GM18870 (cell line): ENCODE results near the gene STK32B.

Source experiments
- ATAC-seq: cut with Tn5 transposase; IDR thresholded peaks from one replicate; pipeline ENCODE4 v1.9.1; 2021; ENCODE audit warnings: moderate library complexity; ENCODE audit not compliant: unreplicated experiment

The STK32B gene

DNA sequence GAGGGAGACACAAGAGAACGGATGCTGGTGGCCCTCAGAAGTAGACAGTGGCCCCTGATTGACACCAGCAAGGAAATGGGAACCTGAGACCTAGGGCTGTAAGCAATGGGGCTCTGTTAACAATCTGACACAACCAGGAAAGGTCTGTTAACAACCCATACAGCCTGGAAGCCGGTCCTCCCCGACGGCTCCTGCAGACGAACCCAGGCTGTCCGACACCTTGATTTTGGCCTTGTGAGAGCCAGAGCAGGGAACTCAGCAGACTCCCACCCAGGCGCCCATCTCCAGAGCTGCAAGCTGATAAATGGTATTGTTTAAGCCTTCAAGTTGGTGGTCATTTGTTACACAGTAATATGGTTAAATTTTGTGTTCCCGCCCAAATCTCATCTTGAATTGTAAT is 21.8 kb upstream of the STK32B start:
- no peak for ATAC-seq

DNA sequence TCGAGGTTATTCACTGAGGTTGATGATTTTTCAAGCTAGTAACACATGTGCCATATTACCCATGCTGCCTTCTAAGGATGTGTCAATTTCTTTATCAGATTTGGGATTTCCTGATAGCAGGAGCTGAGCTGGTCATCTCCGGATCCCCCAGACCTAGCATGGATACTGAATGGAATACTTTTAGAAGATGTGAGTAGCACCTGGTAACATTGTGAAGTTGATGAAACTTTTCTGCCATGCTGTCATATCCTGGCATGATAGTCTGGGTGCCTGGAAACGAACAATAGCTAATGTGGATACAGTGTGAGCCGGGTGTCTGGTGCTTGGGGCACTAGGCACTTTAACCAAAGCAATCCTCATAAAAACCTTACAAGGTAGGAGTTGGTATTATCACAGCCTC is 21.1 kb upstream of the STK32B start:
- ATAC-seq: no peak

DNA sequence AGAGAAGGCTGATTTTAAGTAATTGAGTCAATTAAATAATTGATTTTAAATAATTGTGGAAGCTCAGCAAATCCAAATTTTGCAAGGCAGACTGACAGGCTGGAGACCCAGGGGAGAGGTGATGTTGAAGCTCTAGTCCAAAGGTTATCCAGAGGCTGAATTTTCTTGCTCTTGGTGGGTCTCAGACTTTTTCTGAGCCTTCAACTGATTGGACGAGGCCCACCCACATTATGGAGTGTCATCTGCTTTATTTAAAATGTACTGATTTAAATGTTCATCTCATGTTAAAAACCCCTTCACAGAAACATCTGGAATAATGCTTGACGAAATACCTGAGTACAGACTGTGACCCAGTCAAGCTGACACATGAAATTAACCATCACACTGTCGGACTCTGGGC is 20.4 kb upstream of the STK32B start:
- no peak for ATAC-seq

DNA sequence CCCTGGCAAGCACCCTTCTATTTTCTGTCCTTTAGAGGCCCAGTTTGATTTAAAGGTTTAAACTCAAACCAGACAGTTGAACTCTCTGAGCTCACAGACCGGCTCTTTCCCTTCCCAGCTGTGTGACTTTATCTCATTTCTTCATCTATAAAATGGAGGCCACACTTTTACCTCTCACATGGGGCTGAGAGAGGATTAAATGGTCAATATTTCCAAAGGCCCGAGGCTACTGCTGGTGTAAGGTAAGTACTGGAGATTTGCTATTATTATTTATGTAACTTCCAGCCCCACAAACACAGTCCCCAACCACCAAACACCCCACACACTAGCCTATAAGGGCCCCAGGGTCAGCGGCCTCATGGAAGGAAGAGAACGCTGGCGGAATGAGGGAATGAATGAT is 18.5 kb upstream of the STK32B start:
- no peak for ATAC-seq

DNA sequence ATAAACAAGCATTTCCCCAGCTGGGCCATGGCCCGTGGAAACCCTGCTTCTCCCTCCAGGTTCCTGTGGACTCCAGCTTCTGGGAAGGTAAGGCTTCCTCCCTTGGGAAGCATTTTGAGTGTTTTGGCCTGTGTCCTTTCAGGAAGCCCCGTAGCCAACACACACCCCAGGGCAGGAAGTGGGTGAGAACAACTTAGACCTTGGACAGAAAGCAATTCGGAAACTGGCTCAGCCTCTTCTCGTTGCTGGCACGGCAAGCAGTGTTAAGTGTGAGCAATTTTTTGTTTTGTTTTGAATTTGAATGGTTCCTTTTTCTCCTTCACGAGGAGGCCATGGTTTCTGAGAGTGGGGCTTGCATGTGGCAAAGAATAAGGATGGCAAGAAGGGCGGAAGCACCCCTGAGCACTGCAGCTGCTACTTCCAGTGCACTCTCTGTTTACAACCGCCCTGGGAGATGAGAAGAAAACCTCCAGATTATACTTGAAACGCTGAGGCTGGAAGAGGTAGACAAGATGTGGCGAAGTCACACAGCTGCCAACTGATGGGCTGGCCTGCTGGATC is 17.9 kb upstream of the STK32B start:
- ATAC-seq: no peak

DNA sequence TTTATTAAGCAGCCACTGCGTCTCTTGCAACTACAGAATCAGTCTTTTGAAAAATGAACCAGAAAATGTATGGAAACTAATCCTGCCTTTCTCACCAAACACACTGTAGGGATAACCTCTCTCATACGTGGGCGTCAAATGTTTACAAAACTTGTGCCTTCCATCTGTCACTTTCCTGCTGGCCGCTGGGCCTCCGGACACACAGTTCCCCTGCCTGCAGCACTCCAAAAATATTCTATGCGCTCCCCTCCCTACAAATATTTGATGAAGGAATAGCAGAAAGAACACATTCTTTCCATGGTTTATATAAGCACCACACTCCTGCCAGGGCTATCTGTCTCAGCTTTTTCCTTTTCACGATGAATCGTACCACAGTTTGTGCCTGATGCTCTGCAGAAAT is 17.1 kb upstream of the STK32B start:
- no peak for ATAC-seq

DNA sequence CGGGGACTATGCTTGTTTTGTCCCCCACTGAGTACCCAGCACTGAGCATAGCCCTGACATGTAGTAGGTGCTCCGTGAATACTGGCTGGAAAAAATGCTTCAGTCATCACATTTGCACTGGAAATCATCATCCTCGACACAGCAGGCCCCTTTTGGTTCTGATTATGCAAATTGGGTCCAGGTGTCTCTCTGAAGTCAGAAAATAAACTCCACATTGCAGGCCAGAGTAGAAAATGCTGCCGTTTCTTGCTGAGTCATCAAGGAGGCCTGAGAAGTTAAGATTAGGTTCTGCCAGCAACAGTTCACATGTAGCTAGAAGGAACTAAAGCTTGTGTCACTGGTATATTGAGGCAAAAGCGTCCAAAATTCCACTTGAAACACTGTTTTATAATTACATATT is 15.0 kb upstream of the STK32B start:
- ATAC-seq: no peak

DNA sequence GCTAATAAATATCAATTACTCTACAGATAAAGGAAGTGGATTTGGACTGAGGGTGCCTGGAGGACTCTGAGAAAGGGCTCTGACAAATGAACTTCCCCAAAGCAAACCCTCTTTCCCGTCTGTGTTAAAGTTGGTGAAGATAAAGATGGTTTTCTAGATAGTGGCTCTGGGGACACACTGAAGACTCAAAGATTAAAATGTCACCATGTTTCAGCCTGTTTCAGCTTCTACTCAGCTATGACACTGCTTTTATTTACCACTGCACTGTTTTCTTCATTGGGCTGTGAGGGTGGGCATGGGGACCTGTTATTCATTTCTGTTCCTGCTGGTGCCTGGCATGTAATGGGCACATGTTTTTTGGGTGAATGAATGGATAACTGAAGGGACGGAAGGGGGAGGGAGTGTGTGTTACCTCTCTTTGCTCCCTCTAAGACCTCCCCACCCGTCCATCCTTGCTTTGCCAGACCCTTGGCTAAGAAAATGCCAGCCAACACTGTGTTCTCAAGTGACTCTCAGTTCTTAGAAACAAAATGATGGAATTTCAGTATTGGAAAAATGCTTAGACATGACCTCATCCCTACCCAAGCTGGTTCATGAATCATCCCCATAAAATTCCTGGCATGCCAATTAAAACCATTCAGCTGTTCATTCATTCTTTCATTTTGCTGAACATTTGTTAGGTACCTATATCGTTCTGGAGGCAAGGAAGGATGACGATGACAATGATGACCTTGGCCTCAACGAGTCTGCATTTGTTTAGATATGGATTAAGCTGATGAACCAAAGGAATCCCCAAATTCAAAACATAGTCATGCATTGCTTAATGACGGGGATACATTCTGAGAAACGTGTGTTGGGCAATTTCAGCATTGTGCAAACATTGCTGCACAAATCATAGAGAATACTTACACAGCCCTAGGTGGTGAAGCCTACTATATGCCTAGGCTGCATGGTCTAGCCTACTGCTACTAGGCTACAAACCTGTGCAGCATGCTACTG is 13.4 kb upstream of the STK32B start:
- ATAC-seq: no peak

DNA sequence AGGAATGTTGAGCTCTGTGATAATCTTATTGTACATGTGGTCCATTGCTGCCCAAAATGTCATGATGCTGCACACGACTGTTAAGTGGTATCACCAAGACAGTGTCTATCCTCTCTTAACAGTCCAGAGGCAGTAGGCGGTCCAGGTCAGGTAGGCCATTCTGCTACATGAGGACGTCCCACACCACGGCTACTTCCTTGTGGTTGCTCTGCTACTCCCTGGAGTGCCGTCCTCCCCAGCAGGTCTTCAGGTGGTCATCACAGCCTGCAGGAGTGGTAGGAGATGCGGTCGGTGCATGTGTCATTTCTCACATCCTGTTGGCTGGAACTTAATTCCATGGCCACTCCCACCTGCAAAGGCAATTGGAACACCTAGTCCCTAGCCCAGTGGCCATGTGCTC is 11.5 kb upstream of the STK32B start:
- no peak for ATAC-seq

DNA sequence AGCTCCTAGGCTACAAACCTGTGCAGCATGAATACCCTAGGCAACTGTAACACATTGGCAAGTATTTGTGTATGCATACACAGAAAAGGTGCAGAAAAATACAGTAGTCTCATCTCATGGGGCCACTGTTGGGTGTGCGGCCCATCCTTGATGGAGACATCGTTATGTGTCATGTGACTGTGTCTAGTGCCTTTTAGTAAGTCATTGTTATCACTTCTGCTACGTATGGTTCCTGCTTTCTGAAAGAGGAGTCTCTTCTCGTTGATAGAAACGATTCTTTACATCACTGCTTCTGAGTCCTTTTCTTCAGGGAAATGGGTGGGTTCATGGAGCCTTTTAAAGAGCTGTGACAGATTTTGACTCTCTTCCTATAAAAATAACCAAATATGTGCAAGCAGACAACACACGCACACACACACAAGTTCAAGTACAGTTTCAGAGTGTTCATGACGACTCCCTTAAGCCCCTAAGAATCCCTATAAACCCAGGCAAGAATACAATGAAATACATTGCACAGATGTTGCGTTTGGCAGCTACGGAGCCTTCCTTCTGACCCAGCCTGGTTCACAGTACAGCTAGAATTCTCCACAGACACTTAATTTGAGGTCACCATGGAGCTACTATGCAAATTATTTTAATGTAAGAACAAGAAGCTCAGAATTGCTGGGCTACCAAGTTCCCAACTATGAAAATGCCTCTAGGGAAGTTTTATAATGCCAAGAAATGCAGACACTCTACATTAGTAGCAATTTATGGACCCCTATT is 10.2 kb upstream of the STK32B start:
- no peak for ATAC-seq

DNA sequence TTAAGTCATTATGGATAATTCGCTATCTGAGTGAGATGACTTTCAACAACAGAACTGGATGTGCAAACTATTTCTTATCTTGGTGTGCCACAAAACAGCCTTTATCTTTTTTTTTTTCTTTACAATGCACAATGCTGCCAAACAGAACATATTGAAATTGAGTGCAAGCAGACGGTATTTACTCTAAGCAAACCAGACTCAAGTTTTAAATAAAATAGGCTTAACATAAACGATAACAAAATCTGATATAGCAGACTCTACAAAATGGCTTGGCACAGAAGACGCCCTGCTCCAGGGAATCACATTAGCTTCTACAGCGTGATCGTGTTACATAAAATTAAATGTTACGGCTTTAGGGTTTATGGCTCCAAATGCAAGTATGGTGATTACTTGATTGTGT is 9.6 kb upstream of the STK32B start:
- ATAC-seq: no peak

DNA sequence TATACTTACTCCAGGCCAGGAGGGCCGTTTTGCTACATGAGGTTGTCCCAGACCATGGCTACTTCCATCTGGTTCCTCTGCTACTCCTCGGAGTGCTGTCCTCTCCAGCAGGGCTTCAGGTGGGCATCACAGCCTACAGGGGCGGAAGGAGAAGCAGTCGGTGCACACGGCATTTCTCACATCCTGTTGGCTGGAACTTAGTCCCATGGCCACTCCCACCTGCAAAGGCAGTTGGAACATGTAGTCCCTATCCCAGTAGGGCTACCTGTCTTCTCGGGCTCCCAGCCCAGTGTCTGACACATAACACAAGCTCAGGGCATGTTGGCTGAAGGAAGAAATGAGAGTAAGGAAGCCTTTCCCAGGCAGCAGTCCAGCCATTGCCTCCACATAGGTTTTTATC is 7.7 kb upstream of the STK32B start:
- no peak for ATAC-seq

DNA sequence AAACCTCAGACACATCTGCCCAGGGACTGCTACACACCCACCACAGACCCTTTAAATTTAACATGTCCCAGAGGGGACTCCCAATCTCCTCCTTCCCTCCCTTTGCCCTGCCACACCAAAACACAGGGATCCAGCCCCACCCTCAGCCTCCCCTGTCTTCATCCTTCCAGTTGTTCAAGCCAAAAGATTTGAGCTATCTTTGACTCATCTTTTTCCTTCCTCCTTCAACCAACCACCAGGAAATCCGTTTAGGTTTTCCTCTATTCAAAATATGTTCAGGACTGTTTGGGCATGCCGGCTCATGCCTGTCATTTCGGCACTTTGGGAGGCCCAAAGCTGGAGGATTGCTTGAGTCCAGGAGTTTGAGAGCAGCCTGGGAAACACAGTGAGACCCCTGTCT is 6.9 kb upstream of the STK32B start:
- ATAC-seq: no peak

DNA sequence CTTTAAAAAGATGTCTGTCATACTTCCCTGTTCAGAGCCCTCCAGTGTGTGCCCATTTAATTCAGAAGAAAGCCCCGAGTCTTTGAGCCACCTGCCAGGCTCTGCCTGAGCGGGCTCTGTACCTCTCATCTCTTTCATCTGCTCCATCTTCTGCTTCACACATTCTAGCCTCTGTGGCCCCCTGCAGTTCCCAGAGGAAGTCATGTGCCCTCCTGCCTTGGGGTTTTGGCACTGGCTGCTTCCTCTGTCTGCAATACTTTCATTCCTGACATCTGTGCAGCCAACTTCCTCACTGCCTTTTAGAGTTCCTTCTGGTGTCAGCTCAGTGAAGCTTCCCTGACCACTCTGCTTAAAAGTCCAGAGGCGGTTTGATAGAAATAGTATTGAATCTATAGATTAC is 6.2 kb upstream of the STK32B start:
- ATAC-seq: no peak

DNA sequence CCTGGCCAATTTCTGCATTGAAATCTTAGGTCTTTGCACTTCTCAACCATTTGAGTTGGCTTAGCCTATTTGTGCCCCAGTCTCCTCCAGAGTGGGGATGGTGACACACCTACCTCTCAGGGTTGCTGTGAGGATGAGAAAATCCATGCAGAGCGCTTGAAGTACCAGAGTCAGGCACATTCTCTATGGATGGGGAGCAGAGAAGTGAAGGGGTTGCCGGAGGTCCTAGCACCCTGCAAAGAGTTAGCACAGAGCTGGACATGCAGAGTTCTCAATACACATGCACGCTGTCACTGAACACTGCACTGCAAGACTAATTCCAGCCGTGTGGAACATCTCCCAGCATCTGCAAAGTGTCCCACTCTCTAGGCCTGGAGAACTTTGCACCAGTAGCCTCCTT is 2.6 kb upstream of the STK32B start:
- ATAC-seq: no peak

DNA sequence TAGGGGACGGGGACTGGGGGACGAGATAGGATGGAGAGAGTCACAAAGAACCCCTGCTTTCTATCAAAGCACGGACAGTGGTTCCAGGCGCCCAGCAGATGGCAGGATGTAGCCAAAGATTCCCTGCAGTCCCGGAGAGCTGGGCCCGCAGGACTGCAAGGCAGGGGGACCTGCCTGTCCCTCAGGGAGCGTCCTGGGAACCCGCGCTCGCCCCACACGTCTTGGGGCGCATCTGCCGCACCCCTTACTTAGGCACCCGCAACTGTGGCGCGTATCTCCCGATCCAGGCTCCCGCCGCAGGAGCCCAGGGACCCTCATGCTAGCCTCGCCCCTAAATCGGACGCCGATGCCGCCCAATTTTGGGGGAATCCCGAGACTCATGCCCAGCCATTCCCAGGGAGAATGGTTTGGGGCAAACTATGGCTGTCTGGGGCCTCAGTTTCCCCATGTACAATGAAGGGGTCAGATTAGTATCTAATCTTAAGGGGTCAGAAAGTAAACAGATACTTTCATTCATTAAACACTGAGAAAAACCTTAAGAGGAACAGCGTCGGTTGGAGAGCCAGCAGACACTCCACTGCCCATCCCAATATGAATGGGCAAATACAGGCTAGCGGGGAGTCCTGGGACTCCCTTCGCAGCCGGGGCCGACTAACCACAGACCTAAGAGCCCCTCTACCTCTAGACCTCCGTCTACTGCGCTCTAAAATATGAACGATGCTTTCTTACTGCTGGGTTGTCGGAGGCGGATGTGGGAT is 581 bp upstream of the STK32B start:
- ATAC-seq: no peak

DNA sequence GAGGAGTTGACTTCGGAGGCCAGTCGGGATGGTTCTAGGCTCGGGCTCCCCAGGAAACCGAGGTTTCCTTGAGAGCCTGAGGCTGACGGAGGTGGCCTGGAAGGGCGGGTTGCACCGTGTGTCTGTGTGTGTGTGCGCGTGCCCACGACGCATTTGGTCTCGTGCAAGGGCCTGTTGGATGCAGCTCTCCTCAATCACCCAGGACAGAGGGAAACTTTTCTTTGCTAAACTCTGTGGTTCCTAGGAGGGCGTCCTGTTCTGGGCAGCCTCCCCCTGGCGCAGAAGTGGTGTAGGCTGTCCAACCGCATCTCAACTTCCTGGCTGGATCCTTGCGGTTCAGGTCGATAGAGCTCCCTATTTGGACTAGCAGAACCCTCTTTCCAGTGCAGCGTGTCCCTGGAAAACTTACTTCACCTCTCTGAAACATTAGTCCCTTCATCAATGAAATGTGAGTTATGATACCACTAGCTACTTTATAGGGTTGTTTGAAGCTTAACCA is 973 bp downstream of the STK32B start:
- no peak for ATAC-seq

DNA sequence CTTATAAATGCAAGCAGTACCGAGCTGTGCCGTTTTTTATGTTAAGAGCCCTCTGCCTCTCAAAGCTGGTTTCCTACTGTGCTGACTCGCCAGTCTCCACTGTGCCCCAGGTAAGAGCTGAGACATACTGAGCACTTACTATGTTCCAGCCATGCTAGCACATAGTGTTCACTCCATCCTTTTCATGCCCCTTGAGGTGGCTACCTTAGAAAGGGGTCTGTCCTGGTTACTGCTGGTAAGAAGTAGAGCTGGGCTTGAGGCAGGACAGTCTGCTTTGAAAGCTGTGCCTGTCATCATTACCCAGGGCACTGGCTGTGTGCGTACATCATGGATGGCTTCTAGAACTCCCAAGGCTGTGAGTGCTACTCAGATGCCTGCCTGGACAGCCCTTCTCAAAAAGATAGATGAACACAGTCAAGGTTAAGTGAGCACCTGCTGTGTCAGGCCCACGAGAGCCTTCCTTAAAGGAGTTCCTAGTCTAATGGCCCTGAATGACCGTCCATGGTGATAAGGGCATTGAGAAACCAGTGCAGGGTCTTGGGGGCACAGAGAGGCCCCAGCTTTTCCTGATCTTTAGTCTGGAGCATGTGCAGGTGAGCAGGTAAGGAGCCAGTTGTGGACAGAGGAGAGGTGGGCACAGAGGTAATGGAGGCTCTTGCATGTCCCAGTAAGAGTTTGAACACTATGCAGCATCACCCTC is 1.6 kb downstream of the STK32B start:
- ATAC-seq: no peak

DNA sequence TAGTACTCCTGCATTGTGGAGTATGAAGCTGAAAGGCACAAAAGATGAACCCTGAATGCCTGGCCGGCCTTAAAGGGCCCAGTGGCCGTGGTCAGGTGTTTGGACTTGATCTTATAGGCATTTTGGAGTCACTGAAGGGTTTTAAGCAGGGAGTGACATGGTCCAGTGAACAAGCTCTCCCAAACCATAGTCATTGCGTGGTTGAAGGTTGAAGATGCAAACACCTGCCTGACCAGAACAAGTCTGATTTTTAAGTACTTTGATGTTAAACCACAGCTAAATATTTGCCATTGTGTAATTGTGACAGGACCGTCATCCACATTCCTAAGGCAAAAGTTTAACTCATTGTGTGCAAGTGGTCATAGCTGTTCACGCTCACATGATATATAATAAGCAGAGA is 3.3 kb downstream of the STK32B start:
- ATAC-seq: no peak

DNA sequence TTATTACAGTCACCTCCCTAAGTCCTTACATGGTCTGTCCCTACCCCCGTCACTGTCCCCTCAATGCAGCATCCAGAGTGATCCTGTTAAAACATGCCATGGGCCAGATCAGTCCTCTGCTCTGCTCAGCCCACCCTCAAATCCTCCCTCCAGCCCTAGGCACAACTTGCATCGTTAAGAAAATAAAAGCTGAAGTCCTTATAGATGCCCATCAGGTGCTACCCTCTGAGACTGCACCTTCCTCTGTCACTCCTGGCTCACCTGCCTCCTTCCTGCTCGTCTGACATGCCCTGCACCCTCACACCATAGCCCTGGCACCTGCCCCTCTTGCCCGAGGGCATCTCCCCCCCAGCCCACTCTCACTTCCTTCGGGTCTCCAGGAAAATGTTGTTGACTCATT is 4.1 kb downstream of the STK32B start:
- no peak for ATAC-seq
